Gastroesophageal sphincter (tissue), 4 donors: Measurements from ENCODE around the gene TENT4B. TPM values are rescaled to one million over a fixed set of nuclear protein-coding genes. Genes with fewer than 3 reads are reported as not detected.
A peak's percentile ranks its signal among the peaks of the same experiment; 100 is the strongest.

ENCODE experiments used
- ATAC-seq: fragments of 150-250 bp; one replicate; pipeline ENCODE4 v1.9.1; 2016; ENCODE audit warnings: mild to moderate bottlenecking, moderate library complexity
- H3K27ac ChIP-seq, 4 donors: fragments of 200-600 bp; sonication (generic) in 3 of 4; 1 replicate in 3 of 4; 2 replicates in 1 of 4; pipeline ENCODE4 v1.5.1; 2016 to 2019
- H3K27me3 ChIP-seq: fragments of 200-600 bp; sonication (generic); one replicate; pipeline ENCODE4 v1.5.1; 2019
- H3K36me3 ChIP-seq, 2 donors: fragments of 200-600 bp; sonication (generic); one replicate each; pipeline ENCODE4 v1.5.1; 2019; ENCODE audit warnings: control low read depth in 1 of 2
- H3K4me1 ChIP-seq, 3 donors: fragments of 200-600 bp; sonication (generic); 1 replicate in 2 of 3; 2 replicates in 1 of 3; pipeline ENCODE4 v1.5.1; 2016 to 2019; ENCODE audit warnings: control low read depth in 2 of 3
- H3K4me3 ChIP-seq, 2 donors: fragments of 200-600 bp; sonication (generic); one replicate each; pipeline ENCODE4 v1.5.1; 2019; ENCODE audit warnings: mild to moderate bottlenecking in 1 of 2, moderate library complexity in 1 of 2
- H3K9me3 ChIP-seq, 3 donors: fragments of 200-600 bp; sonication (generic); one replicate each; pipeline ENCODE4 v1.5.1; 2017 to 2019; ENCODE audit warnings: control low read depth in 2 of 3
- EP300 ChIP-seq: sonication (generic); formaldehyde crosslinking; IDR thresholded peaks from one replicate; pipeline ENCODE4 v1.6.1; 2017; ENCODE audit warnings: antibody characterized with exemption, mild to moderate bottlenecking
- POLR2A ChIP-seq, 2 donors: fragments of 450-650 bp; IDR thresholded peaks; one replicate each; pipeline ENCODE4 v1.6.1; 2017; ENCODE audit warnings: antibody characterized with exemption in 2 of 2, mild to moderate bottlenecking in 2 of 2, moderate library complexity in 1 of 2
- POLR2AphosphoS5 ChIP-seq: sonication (generic); formaldehyde crosslinking; IDR thresholded peaks from one replicate; pipeline ENCODE4 v1.6.1; 2017; ENCODE audit warnings: antibody characterized with exemption
- WGBS, 2 donors: methylation state at CpG; one replicate each; pipeline ENCODE4 v1.1.5; 2018; ENCODE audit warnings: low coverage in 1 of 2; 5-methylcytosine and 5-hydroxymethylcytosine counted together
- total RNA-seq, 4 donors: library from RNA; depleted of rRNA; stranded (reverse); fragments of >200 nt; gene quantifications; one replicate each; pipeline ENCODE4 v1.1.0, GENCODE V29; 2016
- TF ChIP-seq, protein P1 (sequence below), 4 experiments: fragments of 200-600 bp in 2 of 4; fragments of 450-650 bp in 2 of 4; sonication (generic) in 1 of 4; IDR thresholded peaks; one replicate each; pipeline ENCODE4 v1.5.1; 2017 to 2019; ENCODE audit warnings: antibody characterized with exemption in 4 of 4, mild to moderate bottlenecking in 2 of 4, moderate library complexity in 2 of 4

The TENT4B gene
- 10 to 100 TPM; 13.9 to 25.7 (median 20.9) TPM for total RNA-seq

DNA sequence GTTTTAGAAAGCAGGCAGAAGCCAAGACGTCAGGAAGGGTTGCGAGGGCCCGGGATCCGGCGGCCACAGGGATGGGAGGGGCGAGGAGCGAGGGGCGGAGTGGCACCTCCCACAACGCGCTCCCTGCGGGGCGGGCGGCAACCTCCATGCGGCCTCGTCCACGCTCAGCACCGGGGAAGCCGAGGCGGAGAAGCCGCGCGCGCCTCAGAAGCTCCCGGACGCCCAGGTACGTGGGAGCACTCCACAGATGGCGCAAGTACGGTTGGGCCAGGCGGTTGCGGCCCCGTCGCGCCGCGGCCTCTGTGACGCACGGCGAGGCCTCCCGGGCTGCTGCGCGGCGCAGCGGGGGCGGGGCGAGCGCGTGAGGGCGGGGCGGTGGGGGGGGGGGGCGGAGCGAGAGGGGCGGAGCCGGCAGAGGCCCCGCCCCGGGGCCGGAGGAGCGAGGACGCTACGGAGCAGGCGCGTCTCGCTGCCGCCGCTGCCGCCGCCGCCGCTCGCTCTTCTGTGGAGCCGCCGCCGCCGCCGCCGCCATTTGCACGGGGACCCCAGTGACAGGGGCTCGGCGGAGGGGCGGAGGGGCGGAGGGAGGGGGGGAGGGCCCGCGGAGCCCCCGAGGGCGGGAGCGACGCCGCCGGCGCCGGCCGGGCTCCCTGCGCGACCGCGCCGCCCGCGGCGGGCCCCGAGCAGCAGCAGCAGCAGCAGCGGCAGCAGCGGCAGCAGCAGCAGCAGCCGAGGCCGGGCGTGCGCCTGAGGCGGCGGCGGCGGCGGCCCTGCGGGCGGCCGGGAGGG, at the start of gene TENT4B:
TSS of gene TENT4B (plus strand) at position 500 of the 789 bp plus-strand sequence. CDS start 316 bp downstream, outside the sequence.
- no peaks in the 10 kb centered on the region for H3K27me3 ChIP-seq
- H3K9me3 ChIP-seq: no peaks in the 10 kb centered on the region
- peak; percentile 93 for ATAC-seq
- H3K27ac ChIP-seq: peak within 1 kb of the TSS; percentile 60 to 98 (median 96)
- peak; percentile 80 to 87 for TF ChIP-seq POLR2A (IDR thresholded peaks at IDR 0.05)
- peak; percentile 88 for TF ChIP-seq POLR2AphosphoS5
- TF ChIP-seq, protein P1, sequence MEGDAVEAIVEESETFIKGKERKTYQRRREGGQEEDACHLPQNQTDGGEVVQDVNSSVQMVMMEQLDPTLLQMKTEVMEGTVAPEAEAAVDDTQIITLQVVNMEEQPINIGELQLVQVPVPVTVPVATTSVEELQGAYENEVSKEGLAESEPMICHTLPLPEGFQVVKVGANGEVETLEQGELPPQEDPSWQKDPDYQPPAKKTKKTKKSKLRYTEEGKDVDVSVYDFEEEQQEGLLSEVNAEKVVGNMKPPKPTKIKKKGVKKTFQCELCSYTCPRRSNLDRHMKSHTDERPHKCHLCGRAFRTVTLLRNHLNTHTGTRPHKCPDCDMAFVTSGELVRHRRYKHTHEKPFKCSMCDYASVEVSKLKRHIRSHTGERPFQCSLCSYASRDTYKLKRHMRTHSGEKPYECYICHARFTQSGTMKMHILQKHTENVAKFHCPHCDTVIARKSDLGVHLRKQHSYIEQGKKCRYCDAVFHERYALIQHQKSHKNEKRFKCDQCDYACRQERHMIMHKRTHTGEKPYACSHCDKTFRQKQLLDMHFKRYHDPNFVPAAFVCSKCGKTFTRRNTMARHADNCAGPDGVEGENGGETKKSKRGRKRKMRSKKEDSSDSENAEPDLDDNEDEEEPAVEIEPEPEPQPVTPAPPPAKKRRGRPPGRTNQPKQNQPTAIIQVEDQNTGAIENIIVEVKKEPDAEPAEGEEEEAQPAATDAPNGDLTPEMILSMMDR (IDR thresholded peaks at IDR 0.05): no peak
- TF ChIP-seq EP300: no peak
- H3K4me1 ChIP-seq: peaks cover 0 to 50% (median 0%) of the 10 kb centered on the region in 3 donors
- WGBS, 2 donors: no CpG with 5 or more reads among the region's 114 CpGs
- no peaks in the 10 kb centered on the region for H3K36me3 ChIP-seq
- H3K4me3 ChIP-seq: peak within 1 kb of the TSS; percentile 85 to 93

DNA sequence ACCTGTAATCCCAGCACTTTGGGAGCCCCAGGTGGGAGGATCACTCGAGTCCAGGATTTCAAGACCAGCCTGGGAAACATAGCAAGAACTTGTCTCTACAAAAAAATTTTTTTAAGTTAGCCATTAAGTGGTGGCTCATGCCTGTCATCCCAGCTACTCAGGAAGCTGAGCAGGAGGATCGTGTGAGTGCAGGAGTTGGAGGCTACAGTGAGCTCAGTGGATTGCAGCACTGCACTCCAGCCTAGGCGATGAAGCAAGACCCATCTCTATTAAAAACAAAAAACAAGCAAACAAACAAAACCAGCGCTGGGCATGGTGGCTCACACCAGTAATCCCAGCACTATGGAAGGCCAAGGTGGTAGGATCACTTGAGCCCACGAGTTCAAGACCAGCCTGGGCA, 49.3 kb upstream of the TENT4B start:
- no peak for ATAC-seq
- no peaks in the 10 kb centered on the region for H3K9me3 ChIP-seq

DNA sequence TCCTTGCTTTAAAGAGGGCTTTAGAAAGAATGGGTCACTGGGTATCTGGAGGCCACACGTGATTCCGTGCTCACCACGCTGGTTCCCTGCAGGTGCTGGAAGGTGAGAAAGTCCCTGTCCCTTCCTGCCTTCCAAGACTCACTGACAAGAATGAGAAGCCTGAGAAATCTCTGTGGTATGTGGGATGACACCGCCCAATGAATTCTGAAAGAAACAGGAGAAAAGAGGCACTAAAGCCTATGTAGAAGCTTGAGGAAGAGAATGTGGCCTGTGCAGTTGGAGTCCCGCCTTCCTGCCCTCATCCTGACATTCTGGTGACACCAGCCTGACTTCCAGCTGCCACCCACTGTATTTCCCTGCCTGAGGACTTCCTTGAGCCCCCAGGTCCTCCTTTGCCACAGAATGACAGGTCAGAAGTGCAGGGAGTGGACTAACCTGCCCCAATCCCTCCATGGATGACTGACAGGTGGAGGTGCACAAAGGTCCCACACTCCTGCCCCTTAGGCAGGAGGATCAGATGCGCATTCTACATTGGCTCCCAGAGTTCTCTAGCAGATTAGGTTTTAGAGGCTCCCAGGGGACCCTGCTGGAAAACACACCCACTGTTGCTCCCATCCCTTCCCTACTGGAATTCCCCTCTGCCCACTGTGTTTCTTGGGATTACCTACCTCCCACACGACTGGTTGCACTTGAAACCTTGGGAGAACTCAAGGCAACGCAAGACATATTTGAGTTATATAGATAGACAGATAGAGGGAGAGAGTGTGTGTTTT, 38.6 kb upstream of the TENT4B start:
- TF ChIP-seq, protein P1 (IDR thresholded peaks at IDR 0.05): no peak
- TF ChIP-seq POLR2A (IDR thresholded peaks at IDR 0.05) (no peak), POLR2AphosphoS5 (no peak), EP300 (no peak)
- Histone ChIP-seq H3K9me3 (no peaks in the 10 kb centered on the region), H3K27ac (no peak overlapping the region), H3K4me1 (no peaks in the 10 kb centered on the region), H3K27me3 (no peaks in the 10 kb centered on the region), H3K4me3 (no peak overlapping the region), H3K36me3 (no peaks in the 10 kb centered on the region)
- 79% methylated on average over 2 to 6 of the region's 8 CpGs for WGBS, 2 donors
- no peak for ATAC-seq

More for the DNA sequence above, 49.3 kb upstream of the TENT4B start:
- no peak for TF ChIP-seq EP300
- TF ChIP-seq, protein P1 (IDR thresholded peaks at IDR 0.05): no peak
- TF ChIP-seq POLR2AphosphoS5: no peak
- no peak for TF ChIP-seq POLR2A (IDR thresholded peaks at IDR 0.05)
- H3K27me3 ChIP-seq: no peaks in the 10 kb centered on the region
- H3K4me1 ChIP-seq: no peaks in the 10 kb centered on the region
- H3K4me3 ChIP-seq: no peak overlapping the region
- H3K36me3 ChIP-seq: peaks cover 0 to 81% of the 10 kb centered on the region in 2 donors
- WGBS, 2 donors: 87 to 92% methylated on average over 2 to 5 of the region's 5 CpGs
- H3K27ac ChIP-seq: no peak overlapping the region

DNA sequence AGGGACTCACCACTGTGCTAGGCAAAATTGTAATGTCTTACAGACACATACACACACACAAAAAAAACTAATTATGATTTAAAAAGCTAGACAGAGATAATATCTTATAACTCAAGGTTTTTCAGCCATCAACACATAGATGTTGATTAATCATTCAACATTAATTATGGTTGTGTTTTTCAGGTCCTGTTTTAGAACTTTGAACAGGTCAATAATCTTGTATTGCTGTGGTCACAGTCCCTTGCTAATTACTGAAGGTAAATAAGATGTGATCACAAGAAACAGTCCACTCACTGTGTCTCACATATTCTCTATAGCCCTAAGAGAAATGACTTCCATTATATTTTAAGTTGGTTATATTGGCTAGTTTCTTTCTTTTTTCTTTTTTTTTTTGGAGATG, 32.4 kb upstream of the TENT4B start:
- Histone ChIP-seq H3K36me3 (no peaks in the 10 kb centered on the region), H3K4me3 (no peak overlapping the region), H3K27ac (no peak overlapping the region), H3K4me1 (no peaks in the 10 kb centered on the region), H3K27me3 (no peaks in the 10 kb centered on the region), H3K9me3 (no peaks in the 10 kb centered on the region)
- TF ChIP-seq POLR2A (IDR thresholded peaks at IDR 0.05): no peak
- TF ChIP-seq, protein P1 (IDR thresholded peaks at IDR 0.05): no peak
- no peak for TF ChIP-seq POLR2AphosphoS5
- TF ChIP-seq EP300: no peak
- no peak for ATAC-seq
